GM12873 (cell line): Measurements from ENCODE around the gene CAMKMT.

Experiments
- TF ChIP-seq, protein P1 (sequence below): IDR thresholded peaks from 2 replicates; pipeline ENCODE4 v1.5.1; 2012; ENCODE audit warnings: low read depth, mild to moderate bottlenecking, moderate library complexity, low read length, control low read depth; ENCODE audit not compliant: insufficient read depth; ENCODE audit errors: missing control alignments

The CAMKMT gene

DNA sequence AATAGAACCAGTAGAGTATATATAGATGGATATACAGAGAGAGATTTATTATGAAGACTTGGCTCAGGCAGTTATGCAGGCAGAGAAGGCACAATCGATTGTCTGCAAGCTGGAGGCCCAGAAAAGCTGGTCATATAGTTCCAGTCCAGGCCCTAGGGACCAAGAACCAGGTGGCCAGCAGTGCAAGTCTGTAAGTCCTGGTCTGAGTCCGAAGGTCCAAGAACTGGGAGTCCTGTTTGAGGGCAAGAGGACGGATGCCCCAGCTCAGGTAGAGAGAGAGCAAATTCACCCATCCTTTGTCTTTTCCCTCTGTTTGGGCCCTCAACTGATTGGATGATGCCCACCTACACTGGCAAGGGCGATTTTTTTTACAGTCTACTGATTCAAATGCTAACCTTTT is 164.6 kb downstream of the CAMKMT start:
- TF ChIP-seq, protein P1, sequence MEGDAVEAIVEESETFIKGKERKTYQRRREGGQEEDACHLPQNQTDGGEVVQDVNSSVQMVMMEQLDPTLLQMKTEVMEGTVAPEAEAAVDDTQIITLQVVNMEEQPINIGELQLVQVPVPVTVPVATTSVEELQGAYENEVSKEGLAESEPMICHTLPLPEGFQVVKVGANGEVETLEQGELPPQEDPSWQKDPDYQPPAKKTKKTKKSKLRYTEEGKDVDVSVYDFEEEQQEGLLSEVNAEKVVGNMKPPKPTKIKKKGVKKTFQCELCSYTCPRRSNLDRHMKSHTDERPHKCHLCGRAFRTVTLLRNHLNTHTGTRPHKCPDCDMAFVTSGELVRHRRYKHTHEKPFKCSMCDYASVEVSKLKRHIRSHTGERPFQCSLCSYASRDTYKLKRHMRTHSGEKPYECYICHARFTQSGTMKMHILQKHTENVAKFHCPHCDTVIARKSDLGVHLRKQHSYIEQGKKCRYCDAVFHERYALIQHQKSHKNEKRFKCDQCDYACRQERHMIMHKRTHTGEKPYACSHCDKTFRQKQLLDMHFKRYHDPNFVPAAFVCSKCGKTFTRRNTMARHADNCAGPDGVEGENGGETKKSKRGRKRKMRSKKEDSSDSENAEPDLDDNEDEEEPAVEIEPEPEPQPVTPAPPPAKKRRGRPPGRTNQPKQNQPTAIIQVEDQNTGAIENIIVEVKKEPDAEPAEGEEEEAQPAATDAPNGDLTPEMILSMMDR, result no peak

DNA sequence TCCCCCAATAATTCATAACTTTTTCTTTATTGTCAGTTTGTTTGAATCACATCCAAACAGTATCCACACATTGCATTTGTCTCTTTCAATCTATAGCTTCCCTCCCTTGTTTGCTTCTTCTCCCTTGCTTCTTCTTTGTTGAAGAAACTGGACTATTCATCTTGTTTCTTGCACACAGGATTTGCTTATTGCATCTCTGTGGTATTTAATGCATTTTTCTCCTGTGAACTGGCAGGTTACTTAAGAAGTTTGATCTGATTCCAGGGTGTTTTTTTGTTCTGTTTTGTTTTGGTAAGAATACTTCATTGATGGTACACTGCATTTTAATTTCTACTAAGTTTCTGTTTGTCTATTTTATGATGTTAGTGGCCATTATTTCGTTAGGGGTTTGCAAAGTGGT is 166.8 kb downstream of the CAMKMT start:
- TF ChIP-seq, protein P1, result no peak

DNA sequence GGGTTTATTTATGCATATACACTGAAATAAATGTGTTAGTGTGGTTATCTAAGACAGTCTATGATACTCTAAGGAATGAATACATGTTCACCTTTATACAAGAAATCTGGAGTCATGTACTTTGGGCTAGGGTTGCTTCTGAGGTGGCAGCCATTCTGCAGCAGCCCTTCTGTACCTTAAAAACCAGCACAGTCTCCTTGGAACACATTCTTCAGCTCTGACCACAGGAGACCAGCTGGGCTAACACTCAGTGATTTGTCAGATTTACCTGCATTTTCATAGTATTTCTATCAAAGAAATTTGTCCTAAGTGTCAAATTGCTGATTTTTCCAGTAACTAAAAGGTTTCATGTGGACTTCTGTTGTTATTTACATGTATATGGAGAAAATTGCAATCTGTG is 167.7 kb downstream of the CAMKMT start:
- TF ChIP-seq, protein P1, result no peak

DNA sequence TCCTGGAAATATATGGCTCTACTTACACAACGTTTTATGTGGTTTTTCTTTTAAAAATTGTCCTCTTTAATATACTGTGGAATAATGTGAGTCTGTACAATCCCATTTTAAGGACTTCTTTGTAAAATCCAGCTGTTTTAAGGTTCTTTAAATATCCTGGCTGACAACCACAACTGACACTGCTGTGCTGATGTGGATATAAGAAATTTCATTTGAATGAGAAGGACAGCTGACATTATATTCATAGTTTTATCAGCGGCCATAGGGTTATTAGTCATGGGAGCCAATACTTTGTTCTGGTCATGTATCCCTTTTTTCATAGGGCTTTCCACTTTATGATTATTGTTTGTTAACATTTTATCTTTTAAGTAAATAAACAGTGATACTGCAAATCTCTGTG is 169.5 kb downstream of the CAMKMT start:
- TF ChIP-seq, protein P1, result no peak

DNA sequence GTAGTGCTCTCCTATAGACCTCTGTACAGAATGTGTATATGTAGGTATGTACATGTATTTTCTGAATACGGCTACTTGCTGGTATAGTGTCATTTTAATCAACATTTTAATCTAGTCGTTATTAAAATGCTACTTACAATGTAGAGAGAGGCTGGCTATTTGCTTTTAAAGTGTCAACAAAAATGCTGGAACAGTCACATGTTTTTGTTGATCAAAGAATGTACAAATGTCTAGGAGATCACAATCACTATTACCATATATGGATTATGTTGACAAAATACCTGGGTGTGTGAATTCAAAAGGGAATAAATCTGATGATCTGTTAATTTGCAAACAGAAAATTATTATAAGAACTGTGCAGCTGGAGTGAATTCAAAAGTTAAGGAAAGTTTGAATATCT is 170.3 kb downstream of the CAMKMT start:
- TF ChIP-seq, protein P1, result no peak

DNA sequence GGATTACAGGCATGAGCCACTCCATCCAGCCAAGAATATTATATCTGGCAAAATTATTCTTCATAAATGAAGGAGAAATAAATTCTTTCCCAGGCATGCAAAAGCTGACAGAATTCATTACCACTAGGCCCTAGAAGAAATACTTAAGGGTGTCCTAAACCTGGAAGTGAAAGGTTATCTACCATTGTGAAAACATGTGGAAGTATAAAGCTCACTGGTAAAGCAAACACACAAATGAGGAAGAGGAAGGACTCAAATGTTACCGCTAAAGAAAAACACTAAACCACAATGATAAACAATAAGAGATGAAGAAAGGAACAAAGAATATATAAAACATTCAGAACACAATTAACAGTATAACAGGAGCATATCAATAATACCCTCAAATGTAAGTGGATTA is 171.8 kb downstream of the CAMKMT start:
- TF ChIP-seq, protein P1, result no peak

DNA sequence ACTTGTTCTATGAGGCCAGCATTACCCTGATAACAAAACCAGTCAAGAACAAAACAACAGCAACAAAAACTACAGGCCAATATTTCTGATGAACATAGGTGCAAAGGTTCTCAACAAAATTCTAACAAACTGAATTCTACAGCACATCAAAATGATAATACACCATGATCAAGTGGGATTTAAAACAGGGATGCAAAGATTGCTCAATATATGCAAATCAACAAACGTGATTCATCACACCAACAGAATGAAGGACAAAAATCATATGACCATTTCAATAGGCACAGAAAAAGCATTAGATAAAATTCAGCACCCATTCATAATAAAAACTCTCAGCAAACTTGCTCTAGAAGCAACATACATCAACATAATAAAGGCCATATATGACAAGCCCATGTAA is 173.6 kb downstream of the CAMKMT start:
- TF ChIP-seq, protein P1, result no peak
